Panc1 (cell line): ENCODE results near the gene ASAP2.

Source experiments
- CTCF ChIP-seq: fragments of 450-650 bp; IDR thresholded peaks from 2 replicates; pipeline ENCODE4 v1.5.1; 2017; ENCODE audit warnings: mild to moderate bottlenecking
- POLR2AphosphoS5 ChIP-seq: IDR thresholded peaks from 2 replicates; pipeline ENCODE4 v1.6.1; 2012; ENCODE audit warnings: mild to moderate bottlenecking, low read depth, low read length, moderate library complexity
- REST ChIP-seq, 2 experiments: IDR thresholded peaks; 2 replicates each; pipeline ENCODE4 v1.6.1; 2011 to 2012; ENCODE audit warnings: low read depth in 2 of 2, control low read depth in 1 of 2, low read length in 1 of 2, mild to moderate bottlenecking in 1 of 2, moderate library complexity in 1 of 2; ENCODE audit not compliant: insufficient read depth in 1 of 2
- SIN3A ChIP-seq: IDR thresholded peaks from 2 replicates; pipeline ENCODE4 v1.6.1; 2012; ENCODE audit warnings: low read depth, mild to moderate bottlenecking, low read length, moderate library complexity, borderline replicate concordance; ENCODE audit not compliant: insufficient read depth

- TF ChIP-seq POLR2AphosphoS5 (no peak), SIN3A (no peak), CTCF (no peak), REST (IDR thresholded peaks at IDR 0.05; ENCODE audit: insufficient read depth in 1 of 2, low read depth in 2 of 2, low read length in 1 of 2) (no peak)
These were observed 15.6 kb upstream of the ASAP2 start for GRCh38 chr2:9191041-9191481.
